Activated CD4-positive, alpha-beta T cell treated with anti-CD3 and anti-CD28 coated beads, Interleukin-10, Interleukin-2, amounts not matched to agents 100 ng/mL and 50 ng/mL, durations not matched to agents 16 hours and 8 hours (primary cell): Measurements from ENCODE around the gene PALD1.
"Not testable (repeated sequence)": the region's sequence is repeated elsewhere in the genome, so short reads cannot be mapped to it uniquely, and the experiment has no call there.

Experiments used
- DNase-seq: peaks from one replicate; pipeline ENCODE4 v3.0.0-alpha.2; 2020

PALD1 gene

GRCh38 chr10:70482982-70483760 is 4.6 kb downstream of the PALD1 start:
- no peak for DNase-seq

- DNase-seq: not testable (repeated sequence)
Observed at GRCh38 chr10:70483872-70484271, 5.3 kb downstream of the PALD1 start.

- no peak for DNase-seq
Observed at GRCh38 chr10:70487824-70488223, 9.3 kb downstream of the PALD1 start.

- no peak for DNase-seq
Observed at GRCh38 chr10:70490142-70490541, 11.6 kb downstream of the PALD1 start.

GRCh38 chr10:70491614-70492013 is 13.0 kb downstream of the PALD1 start:
- DNase-seq: no peak

- DNase-seq: no peak
Observed at GRCh38 chr10:70492786-70493659, 14.5 kb downstream of the PALD1 start.

GRCh38 chr10:70493660-70494234 is 15.2 kb downstream of the PALD1 start:
- DNase-seq: peak; percentile 20

- DNase-seq: peak; percentile 45
Observed at GRCh38 chr10:70494536-70494935, 16.0 kb downstream of the PALD1 start.

- DNase-seq: peak; percentile 15
Observed at GRCh38 chr10:70494966-70495365, 16.4 kb downstream of the PALD1 start.

- no peak for DNase-seq
Observed at GRCh38 chr10:70495691-70496261, 17.2 kb downstream of the PALD1 start.

GRCh38 chr10:70496341-70497119 is 18.0 kb downstream of the PALD1 start:
- no peak for DNase-seq

GRCh38 chr10:70497120-70497545 is 18.6 kb downstream of the PALD1 start:
- DNase-seq: no peak

- DNase-seq: no peak
Observed at GRCh38 chr10:70498970-70499835, 20.6 kb downstream of the PALD1 start.

- DNase-seq: no peak
Observed at GRCh38 chr10:70499836-70500167, 21.2 kb downstream of the PALD1 start.

- DNase-seq: no peak
Observed at GRCh38 chr10:70500368-70500767, 21.8 kb downstream of the PALD1 start.

- no peak for DNase-seq
Observed at GRCh38 chr10:70500812-70501301, 22.3 kb downstream of the PALD1 start.

GRCh38 chr10:70502406-70502805 is 23.8 kb downstream of the PALD1 start:
- no peak for DNase-seq

- no peak for DNase-seq
Observed at GRCh38 chr10:70503776-70504175, 25.2 kb downstream of the PALD1 start.

- DNase-seq: no peak
Observed at GRCh38 chr10:70504521-70505358, 26.2 kb downstream of the PALD1 start.

- no peak for DNase-seq
Observed at GRCh38 chr10:70505908-70506307, 27.3 kb downstream of the PALD1 start.
